ENCODE data around the gene SCCPDH.

- TF ChIP-seq CTCF (IDR thresholded peaks at IDR 0.05; ENCODE audit: low read depth, low read length, missing input control) (no peak), MAX (IDR thresholded peaks at IDR 0.05) (no peak), TAF1 (conservative IDR thresholded peaks at IDR 0.05) (no peak), REST (IDR thresholded peaks at IDR 0.05) (no peak), RAD21 (IDR thresholded peaks at IDR 0.05) (no peak), ATF3 (IDR thresholded peaks at IDR 0.05) (no peak), YY1 (IDR thresholded peaks at IDR 0.05) (no peak), FOXA1 (IDR thresholded peaks at IDR 0.05) (no peak), GABPA (IDR thresholded peaks at IDR 0.05 in 1 of 2, conservative IDR thresholded peaks at IDR 0.05 in 1 of 2) (no peak), EGR1 (IDR thresholded peaks at IDR 0.05; ENCODE audit: low read depth in 2 of 2) (no peak), NR2F2 (IDR thresholded peaks at IDR 0.05) (no peak), JUND (IDR thresholded peaks at IDR 0.05) (no peak), SP1 (IDR thresholded peaks at IDR 0.05) (no peak), ZBTB33 (IDR thresholded peaks at IDR 0.05) (no peak)
Observed at GRCh38 chr1:246815693-246816270, 91.6 kb downstream of the SCCPDH start.

All from liver (tissue), 3 donors.